GM18519 (cell line): ENCODE data around the gene DSTYK.

Experiments used
- ATAC-seq: cut with Tn5 transposase; IDR thresholded peaks from one replicate; pipeline ENCODE4 v1.9.1; 2021; ENCODE audit warnings: mild to moderate bottlenecking, moderate library complexity; ENCODE audit not compliant: unreplicated experiment, low FRiP score

DSTYK gene

GRCh38 chr1:205211169-205211838 is at the start of gene DSTYK:
TSS of gene DSTYK (minus strand) at chr1:205211702. CDS start at chr1:205211535, 167 bp downstream.
- ATAC-seq = peak; percentile 83

DNA sequence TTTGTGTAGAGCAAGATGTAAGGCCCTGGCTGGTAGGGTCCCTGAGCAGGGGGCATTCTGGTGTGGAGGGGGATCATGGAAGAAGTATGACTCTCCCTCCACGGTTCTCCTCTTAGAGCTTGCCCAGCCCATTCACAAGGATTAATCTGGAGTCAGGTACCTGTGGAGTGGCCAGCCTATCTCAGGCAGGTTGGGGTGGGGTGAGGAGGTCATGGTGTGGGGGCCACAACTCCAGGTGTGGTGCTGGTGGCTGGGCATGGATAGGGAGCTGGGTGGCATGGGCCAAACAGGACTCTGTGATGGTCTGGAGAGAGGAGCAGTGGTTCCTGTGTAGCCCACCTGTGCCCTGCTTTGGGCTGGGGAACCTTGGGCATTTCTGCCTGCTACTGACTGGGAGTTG is 48.5 kb upstream of the DSTYK start:
- ATAC-seq = no peak

DNA sequence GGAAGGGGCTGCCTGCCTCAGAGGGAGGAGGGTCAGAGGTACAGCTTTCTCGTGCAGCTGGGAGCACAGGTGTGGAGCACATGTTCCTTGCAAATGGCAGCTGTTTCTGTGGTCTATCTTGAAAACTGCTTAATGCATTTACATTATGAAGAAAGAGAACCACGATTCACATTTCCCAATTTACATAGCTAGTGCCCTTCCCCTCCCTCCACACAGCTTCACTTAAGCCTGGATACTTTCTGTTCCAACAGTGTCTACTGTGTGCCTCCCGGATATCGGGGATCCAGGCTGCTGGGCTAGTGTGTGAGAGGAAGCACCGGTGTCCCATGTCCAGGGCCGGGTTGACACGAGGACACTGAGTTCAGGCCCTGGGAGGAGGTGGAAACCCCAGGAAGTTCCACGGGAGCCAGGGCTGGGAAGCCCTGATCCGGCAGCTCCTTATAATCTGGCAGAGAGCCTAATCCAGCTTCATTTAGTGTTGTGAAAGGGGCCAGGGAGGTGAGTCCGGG is 47.9 kb upstream of the DSTYK start:
- no peak for ATAC-seq

DNA sequence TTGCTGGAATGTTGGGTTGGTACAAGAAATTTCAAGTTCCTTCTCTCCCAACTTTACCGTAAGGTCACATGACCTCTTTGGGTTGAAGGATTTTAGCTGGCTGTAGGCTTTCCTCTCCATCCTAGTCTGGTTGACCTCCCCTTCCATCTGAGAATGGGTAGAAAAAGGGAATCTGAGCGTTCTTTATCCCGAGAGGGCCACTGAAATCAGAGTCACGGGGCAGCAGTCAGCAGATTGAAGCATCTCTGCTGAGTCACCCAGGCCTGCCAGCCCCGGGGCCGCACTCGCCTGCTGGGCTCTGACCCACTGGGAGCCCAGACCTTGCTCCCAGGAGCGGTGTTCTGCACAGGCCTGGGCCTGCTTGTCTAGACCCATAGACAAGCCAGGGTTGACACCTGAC is 47.2 kb upstream of the DSTYK start:
- ATAC-seq = no peak

GRCh38 chr1:205258261-205258691 is 46.8 kb upstream of the DSTYK start:
- no peak for ATAC-seq

DNA sequence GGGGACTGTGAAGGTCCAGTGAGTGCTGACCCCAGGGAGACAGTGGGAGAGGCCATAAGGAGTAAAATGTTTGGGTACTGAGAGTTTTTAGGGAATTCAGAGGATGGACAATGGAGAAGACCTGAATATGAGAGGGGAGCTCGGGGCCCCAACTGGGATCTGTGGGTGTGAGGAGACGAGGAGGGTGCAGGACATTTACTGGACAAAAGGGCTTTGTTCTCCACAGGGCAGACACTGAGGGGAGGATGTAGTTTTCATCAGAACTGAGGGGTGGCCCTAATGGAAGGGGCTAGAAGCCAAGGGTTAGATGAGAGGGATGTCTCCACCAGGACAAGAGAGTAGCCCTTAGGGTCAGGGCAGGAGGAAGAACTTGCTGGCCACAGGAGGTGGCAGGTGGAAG is 46.2 kb upstream of the DSTYK start:
- no peak for ATAC-seq

DNA sequence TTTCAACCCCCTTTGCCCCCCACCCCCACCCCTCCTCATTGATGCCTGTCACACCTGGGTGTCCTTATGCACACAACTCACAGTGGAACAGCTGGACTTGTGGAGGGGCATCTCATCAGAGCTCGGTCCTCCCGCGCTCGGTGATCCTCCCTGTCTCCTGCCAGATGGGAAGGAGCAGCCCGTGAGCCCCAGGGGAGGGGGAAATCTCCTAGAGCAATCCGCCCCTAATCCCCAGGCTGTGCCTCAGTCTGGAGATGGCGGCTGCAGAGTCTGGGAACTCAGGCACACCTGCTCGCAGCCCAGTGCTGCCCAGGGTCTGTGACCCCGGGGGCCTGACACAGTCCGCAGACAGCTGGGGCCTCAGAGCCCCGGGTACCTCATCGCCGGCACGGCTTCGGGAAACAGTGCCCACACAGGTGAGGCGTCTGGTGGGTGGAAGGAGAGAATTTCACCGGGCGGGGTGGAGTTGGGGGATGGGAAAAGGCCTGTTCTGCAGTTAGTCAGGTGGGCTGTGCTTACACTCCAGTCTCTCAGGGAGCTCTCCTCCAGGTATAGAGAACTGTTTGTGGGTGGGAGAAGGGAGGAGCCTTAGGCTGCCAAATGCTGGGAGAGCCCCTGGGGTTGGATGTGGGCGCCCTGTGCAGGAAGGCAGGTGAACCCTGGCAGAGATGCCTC is 45.6 kb upstream of the DSTYK start:
- ATAC-seq = no peak

DNA sequence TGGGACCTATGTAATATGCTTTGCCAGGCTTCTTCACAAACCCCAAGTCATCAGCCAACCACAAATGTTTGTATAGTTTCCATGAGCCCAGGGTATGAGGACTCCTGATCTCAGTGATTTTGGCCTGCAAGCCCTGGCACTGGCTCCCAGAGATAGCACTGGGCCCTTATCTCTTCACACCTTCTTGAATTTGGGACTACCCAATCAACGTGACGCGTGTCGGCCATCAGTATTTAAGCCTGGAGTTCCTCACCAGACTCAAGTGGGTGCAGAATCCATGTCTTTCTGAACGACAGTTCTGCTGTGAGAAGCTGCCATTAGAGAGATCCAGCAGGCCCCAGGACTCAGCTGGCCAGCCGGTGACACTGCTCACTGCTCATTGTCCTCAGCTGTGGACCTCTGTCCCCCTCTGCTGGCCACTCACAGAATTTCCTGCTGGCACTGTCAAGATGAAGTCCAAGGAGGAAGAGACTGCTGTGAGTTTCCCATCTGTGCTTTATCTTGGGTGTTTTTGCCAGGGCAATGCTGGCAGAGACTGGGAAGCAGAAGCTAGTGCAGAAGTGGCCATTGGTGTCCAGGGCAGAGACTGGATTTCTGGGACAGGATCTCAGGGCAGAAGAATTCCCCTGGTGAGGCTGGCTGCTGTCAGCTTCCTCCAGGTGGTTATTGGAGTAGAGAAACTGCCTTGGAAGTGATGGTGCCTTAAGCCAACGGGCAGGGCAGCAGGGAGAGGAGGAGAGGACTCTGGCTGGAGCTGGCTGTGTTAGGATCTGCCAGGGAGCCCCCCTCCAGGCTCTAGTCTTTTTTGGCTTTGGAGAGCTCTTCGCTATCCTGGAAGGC is 44.7 kb upstream of the DSTYK start:
- no peak for ATAC-seq

DNA sequence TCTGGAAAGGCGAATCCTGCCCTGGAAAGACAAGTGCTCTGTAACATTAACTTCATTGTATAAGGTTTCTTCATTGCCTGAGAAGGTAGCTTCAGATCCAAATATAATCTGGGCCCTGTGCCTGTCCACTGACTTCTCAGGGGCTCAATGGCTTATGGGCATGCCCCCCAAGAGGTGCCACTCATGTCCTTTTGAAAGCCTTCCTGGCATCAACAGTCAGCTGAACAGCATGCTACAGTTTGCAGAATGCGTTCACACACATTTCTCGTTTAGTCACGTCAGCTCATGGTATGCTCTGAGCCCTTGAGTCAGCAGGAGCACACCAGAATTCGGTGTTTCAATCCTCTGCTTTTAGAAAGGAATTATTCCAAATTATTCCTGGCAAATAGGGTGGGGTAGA is 40.1 kb upstream of the DSTYK start:
- ATAC-seq = no peak

DNA sequence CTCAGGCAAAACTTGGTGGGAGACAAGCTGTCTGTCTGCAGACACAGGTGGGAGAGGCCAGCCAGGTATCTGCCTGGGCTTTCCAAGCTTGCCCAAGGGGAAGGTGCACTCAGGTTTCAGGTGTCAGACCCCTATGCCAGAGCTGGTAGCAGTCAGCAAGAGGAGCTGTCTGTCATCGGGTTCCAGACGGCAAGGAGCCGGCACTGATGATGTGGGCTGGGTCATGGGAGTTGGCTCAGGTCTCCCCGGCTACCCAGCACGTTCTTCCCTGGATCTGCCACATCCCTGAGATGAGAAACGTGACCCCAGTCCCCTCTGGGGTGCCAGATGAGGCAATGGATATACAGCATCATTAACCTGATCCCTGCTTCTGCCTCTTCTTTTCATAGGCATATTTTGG is 39.2 kb upstream of the DSTYK start:
- no peak for ATAC-seq

GRCh38 chr1:205249651-205250050 is 38.1 kb upstream of the DSTYK start:
- ATAC-seq = no peak

DNA sequence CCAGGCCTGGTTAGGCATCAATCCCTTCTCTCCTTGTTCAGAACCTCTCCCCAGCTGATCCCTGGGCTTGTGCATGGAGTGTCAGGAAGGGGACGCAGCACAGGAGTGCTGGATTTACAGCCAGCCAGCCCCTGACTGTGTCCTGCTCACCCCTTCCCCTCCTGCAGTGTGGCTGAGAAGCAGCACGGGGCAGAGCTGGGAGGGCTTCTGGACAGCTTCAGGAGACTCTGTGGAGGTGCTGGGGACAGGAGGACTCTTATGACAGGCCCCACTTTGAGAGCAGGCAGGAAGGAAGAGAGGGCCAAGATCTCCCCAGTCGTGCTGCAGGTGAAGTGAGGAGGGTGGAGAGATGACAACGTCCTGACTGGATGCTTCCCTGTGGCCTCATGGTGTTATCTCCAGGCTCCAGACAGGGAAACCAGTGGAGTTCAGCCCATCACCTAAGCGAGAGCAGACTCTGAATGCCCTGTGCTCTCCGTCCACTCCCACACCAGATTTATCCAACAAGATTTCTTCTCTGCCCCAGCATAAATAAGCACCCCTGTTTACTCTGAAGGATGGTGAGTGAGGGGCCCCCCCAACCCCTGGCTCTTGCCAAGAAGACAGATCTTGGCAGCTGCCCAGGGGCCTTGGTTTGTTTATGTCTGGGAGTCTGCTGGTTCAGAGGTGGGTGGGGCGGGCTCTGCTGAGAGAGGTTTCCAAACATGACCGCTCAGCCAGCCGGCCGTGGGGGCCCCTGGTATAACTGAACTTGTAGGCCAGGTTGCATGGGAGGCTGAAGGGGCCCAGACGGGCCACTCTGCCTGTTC is 37.5 kb upstream of the DSTYK start:
- no peak for ATAC-seq

DNA sequence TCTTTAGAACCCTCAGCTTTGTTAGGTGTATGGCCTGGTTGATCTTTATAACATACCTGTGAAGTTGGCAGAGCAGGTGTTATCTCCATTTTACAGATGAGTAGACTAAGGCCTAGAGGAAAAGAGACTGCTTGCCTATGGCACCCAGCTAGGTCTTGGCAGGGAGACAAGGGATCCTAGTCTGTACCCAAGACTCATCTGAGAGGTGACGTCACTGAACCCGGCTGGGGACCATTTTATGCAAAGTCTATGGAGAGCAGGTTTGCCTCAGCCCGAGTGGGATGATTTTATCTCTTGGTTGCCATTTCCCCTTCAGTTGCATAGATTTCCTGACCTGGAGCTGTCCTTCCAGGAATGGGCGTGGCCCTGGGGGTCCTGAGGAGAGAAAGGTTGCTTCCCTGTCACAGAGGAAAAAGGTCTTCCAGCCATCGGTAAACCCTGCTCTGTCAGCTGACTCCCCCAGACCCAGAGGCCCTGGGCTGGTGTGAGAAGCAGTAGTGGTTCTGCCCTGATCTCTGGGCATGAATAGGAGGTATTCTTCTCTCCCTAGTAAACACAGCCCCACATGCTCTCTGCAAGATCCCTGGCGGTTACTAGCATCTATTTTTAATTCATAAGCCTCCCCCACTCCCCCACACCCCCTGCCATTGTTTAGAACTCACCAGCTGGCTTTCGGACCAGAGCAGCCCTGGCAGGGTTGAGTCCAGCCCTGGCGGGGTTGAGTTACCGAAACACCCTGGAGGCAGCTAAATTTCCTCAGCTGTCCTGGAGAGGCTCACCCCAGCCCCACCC is 35.8 kb upstream of the DSTYK start:
- ATAC-seq = no peak

DNA sequence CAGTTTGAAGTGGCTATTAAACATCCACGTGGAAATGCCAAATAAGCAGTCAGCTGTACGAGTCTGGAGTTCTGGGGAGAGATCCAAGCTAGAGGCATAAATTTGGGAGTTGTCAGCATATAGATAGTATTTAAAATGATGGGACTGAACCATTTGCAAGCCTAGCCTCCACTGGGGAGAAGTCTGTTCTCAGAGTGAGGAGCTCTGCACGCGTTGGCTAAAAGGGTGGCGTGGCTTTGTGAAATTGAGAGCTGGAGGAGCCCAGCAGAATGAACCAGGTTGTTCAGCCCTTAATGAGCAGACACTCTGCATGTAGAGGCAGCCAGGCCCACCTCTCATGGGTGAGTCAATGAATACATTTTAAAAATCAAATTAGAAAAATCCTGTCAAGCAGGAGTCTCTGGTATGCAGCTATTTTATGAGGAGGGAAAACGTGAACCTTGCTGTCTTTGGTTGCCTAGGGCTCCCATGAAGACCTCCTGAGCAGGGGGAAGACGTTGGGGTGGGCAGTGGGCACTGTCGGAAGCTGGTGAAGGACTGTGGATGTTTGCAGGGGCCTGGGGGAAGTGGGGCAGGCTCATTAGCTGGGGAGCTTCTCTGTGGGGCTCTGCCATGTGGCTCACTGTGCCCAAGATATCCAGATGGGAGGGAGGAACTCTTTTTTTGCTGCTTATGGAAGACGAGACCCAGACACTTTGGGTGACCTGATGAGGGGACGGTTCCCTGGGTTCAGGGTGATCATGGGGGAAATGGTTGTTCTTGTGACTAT is 35.0 kb upstream of the DSTYK start:
- no peak for ATAC-seq

DNA sequence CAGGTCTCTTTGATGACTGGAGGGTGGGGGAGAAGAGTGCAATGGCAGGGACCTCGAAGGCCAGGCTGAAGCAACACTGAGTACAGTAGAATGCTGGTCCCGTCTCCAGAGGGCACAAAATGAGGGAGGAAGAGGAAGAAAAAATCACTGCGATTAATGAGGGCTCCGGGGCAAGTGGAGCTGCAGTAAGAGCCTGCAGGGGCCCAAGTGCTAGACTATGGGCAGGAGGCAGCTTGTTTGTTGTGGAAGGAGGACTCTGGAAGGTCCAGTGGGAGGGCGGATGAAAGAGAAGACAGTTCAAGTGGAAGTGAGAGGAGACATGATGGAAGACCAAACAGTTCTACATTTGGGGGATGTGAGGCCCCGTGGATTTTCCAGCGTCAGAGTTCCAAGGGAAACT is 33.6 kb upstream of the DSTYK start:
- ATAC-seq = no peak

- ATAC-seq = no peak
Measured at GRCh38 chr1:205244384-205244783, 32.9 kb upstream of the DSTYK start.

- no peak for ATAC-seq
Measured at GRCh38 chr1:205243350-205244191, 32.1 kb upstream of the DSTYK start.
